ENCODE results near the gene CTBP2. TPM values are rescaled to one million over a fixed set of nuclear protein-coding genes. Genes with fewer than 3 reads are reported as not detected.

CTBP2 gene
- total RNA-seq, 4 donors from 2014 or later = 69.7 to 125 (median 84.7) TPM

DNA sequence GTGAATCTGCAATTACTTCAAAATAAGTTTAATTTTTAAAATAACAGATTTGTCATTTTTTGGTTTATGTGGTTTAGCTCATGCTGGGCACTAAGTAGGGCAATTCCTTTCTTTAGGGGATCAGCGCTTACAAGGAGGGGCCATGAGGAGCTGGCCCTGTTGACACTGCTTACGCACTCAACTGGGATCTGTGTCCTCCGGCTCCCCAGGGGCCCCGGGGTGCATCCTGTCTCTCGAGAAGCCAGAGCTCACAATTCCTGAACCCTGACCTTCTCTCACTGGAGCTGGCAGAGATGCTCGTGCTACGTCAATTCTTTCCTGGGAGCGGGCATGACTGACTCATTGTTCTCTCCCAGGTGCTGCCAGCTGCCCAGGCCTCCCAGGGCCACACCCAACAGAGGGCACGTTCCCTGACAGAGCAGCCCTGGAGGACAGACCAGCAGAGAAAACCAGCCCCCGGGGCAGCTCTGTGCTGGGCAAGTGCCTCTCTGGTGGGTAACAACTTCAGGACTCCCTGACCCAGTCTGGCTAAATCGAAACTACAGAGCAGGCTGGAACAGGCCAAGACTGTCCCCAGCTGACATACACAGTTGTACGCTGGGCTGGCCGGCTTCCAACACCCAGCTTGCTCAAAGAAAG is 36.8 kb downstream of the CTBP2 start:
- H3K36me3 ChIP-seq = peaks cover 0 to 5% (median 4%) of the 10 kb centered on the region in 4 donors
- H3K4me3 ChIP-seq = peak overlapping the region; percentile 0 to 31 (median 25)
- TF ChIP-seq EP300 (IDR thresholded peaks at IDR 0.05) (no peak), POLR2A (IDR thresholded peaks at IDR 0.05; ENCODE audit: low read depth) (peak; percentile 37), POLR2AphosphoS5 (IDR thresholded peaks at IDR 0.05) (peak; percentile 58 to 63)
- TF ChIP-seq, protein P1, sequence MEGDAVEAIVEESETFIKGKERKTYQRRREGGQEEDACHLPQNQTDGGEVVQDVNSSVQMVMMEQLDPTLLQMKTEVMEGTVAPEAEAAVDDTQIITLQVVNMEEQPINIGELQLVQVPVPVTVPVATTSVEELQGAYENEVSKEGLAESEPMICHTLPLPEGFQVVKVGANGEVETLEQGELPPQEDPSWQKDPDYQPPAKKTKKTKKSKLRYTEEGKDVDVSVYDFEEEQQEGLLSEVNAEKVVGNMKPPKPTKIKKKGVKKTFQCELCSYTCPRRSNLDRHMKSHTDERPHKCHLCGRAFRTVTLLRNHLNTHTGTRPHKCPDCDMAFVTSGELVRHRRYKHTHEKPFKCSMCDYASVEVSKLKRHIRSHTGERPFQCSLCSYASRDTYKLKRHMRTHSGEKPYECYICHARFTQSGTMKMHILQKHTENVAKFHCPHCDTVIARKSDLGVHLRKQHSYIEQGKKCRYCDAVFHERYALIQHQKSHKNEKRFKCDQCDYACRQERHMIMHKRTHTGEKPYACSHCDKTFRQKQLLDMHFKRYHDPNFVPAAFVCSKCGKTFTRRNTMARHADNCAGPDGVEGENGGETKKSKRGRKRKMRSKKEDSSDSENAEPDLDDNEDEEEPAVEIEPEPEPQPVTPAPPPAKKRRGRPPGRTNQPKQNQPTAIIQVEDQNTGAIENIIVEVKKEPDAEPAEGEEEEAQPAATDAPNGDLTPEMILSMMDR (IDR thresholded peaks at IDR 0.05) = no peak
- H3K27ac ChIP-seq (replicated peaks in 1 of 4) = peak overlapping the region; percentile 75 to 84 (median 80)
- no peak for DNase-seq (ENCODE audit: extremely low spot score)
- no peaks in the 10 kb centered on the region for H3K9me3 ChIP-seq
- WGBS = 54% methylated on average over 10 of the region's 13 CpGs
- no peaks in the 10 kb centered on the region for H3K27me3 ChIP-seq
- intact Hi-C loops (cut with DNase I) = no loop called here
- H3K4me1 ChIP-seq = peaks cover 76 to 90% (median 83%) of the 10 kb centered on the region in 4 donors

DNA sequence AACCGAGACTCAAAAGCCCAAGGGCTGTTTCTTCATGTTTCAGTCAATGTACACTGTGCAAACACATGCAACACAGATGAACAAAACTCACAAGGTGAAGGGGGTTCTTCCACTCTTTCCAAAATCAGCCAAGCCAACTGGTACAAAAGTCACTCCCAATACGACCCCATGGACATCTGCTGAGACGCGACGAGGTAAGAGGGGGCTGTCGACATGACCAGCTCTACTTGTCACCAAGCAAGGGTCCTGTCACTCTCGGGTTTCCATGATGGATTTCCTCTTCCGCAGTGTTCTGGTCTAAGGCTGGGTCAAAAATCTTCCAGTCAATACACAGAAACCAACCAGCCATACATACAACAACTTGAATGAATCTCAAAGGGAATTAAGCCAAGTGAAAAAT is 37.8 kb downstream of the CTBP2 start:
- no peaks in the 10 kb centered on the region for H3K9me3 ChIP-seq
- peaks cover 0 to 5% (median 2%) of the 10 kb centered on the region in 4 donors for H3K36me3 ChIP-seq
- no peak overlapping the region for H3K4me3 ChIP-seq
- no peak for DNase-seq (ENCODE audit: extremely low spot score)
- peak overlapping the region in 2 of 4 donors; percentile 79 to 84 for H3K27ac ChIP-seq (replicated peaks in 1 of 4)
- H3K4me1 ChIP-seq = peaks cover 79 to 90% (median 83%) of the 10 kb centered on the region in 4 donors
- H3K27me3 ChIP-seq = no peaks in the 10 kb centered on the region
- TF ChIP-seq EP300 (IDR thresholded peaks at IDR 0.05) = no peak
- TF ChIP-seq POLR2A (IDR thresholded peaks at IDR 0.05; ENCODE audit: low read depth) = no peak
- no peak for TF ChIP-seq POLR2AphosphoS5 (IDR thresholded peaks at IDR 0.05)
- TF ChIP-seq, protein P1 (IDR thresholded peaks at IDR 0.05) = no peak
- intact Hi-C loops (cut with DNase I) = no loop called here
- WGBS = 97% methylated on average over 8 of the region's 8 CpGs

DNA sequence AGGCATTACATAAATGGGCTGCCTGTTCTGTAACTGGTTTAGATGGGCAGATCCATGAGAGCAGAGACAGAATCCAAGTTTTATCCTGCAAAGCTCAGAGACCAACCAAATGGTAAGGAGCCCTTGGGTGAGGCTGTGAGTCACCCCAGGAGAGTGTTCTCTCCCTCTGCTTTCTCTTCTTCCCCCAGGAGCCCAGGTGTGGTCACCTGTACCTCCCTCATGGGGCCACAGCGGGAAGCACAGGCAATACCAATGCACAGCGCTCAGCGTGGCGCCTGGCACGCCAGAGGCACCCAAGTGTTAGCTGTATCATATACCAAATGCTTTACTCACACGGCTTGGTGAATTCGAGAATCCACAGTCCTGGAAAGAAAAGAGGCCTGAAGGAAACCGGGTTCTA is 39.4 kb downstream of the CTBP2 start:
- no peaks in the 10 kb centered on the region for H3K27me3 ChIP-seq
- TF ChIP-seq POLR2A (IDR thresholded peaks at IDR 0.05; ENCODE audit: low read depth) (no peak), EP300 (IDR thresholded peaks at IDR 0.05) (no peak), POLR2AphosphoS5 (IDR thresholded peaks at IDR 0.05) (no peak)
- TF ChIP-seq, protein P1 (IDR thresholded peaks at IDR 0.05) = no peak
- H3K4me3 ChIP-seq = no peak overlapping the region
- H3K27ac ChIP-seq (replicated peaks in 1 of 4) = peak overlapping the region in 1 of 4 donors; percentile 3
- 100% methylated on average over 7 of the region's 8 CpGs for WGBS
- peaks cover 92 to 98% (median 94%) of the 10 kb centered on the region in 4 donors for H3K4me1 ChIP-seq
- intact Hi-C loops (cut with DNase I) = no loop called here
- H3K9me3 ChIP-seq = no peaks in the 10 kb centered on the region
- peaks cover 0 to 5% (median 2%) of the 10 kb centered on the region in 4 donors for H3K36me3 ChIP-seq
- no peak for DNase-seq (ENCODE audit: extremely low spot score)

DNA sequence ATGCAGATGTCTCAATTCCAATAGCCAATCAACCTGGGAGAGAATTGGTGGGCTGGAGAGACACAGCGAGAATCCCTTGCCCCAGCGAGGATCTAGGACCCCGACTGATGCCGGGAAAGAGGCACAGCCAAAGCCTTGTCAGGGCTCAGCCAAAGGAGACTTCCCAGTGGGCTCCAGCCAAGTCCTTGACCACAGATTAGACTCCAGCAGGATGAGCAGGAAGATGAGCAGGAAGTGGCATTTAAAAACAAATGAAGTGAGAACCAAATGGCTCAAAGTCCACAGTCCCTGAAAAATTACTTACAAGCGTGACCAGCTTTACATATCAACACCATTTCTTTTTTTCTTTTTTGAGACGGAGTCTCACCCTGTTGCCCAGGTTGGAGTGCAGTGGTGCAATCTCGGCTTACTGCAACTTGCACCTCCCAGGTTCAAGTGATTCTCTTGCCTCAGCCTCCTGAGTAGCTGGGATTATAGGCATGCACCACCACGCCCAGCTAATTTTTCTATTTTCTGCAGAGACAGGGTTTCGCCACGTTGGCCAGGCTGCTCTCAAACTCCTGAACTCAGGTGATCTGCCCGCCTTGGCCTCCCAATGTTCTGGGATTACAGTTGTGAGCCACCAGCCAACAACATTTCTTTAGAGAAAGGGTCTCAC is 40.2 kb downstream of the CTBP2 start:
- no peaks in the 10 kb centered on the region for H3K9me3 ChIP-seq
- TF ChIP-seq POLR2A (IDR thresholded peaks at IDR 0.05; ENCODE audit: low read depth) (no peak), POLR2AphosphoS5 (IDR thresholded peaks at IDR 0.05) (no peak), EP300 (IDR thresholded peaks at IDR 0.05) (no peak)
- TF ChIP-seq, protein P1 (IDR thresholded peaks at IDR 0.05) = no peak
- H3K36me3 ChIP-seq = peaks cover 0 to 5% (median 2%) of the 10 kb centered on the region in 4 donors
- intact Hi-C loops (cut with DNase I) = no loop called here
- 83% methylated on average over 11 of the region's 11 CpGs for WGBS
- no peaks in the 10 kb centered on the region for H3K27me3 ChIP-seq
- H3K27ac ChIP-seq (replicated peaks in 1 of 4) = peak overlapping the region in 2 of 4 donors; percentile 3 to 76
- H3K4me1 ChIP-seq = peaks cover 84 to 98% (median 94%) of the 10 kb centered on the region in 4 donors
- no peak overlapping the region for H3K4me3 ChIP-seq
- DNase-seq (ENCODE audit: extremely low spot score) = no peak
